ENCODE data around the gene LINC01488.

Gene LINC01488

GRCh38 chr11:69479591-69480271 lies 1.7 kb upstream of the LINC01488 start:
- DNase-seq (ENCODE audit: low read depth, low spot score) = no peak

- no peak for DNase-seq (ENCODE audit: low read depth, low spot score)
These were observed 693 bp upstream of the LINC01488 start for GRCh38 chr11:69480547-69481392.

DNA sequence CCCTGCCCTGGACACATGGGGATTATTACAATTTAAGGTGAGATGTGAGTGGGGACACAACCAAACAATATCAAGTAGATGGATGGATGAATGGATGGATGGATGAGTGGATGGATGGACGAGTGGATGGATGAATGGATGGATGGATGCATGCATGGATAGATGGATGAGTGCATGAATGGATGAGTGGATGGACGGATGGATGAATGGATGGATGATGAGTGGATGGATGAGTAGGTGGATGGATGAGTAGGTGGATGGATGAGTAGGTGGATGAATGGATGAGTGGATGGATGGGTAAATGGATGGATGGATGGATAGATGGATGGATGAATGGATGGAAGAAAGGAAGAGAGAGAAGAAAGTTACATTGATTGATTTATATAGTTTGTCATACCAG lies 859 bp downstream of the LINC01488 start:
- DNase-seq (ENCODE audit: low read depth, low spot score) = no peak

DNA sequence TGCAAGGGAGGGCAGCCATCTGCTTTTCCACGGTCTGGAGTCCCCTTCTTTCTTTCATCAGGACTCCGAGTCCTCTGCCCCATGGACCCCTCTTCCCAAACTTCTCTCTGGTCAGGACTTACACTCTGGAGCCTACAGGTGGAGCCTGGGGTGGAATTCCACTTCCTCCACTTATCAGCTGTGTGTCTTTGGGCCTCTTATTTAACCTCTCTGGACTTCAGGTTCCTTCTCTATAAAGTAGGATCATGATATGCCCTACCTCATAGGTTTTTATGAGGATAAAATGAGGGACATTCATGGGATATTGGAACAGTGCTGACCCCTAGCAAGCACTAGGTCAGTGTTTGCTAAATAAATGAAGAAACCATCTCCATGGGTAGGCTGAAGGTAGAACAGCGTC lies 1.7 kb downstream of the LINC01488 start:
- DNase-seq (ENCODE audit: low read depth, low spot score) = no peak

GRCh38 chr11:69483691-69484426 lies 2.4 kb downstream of the LINC01488 start:
- no peak for DNase-seq (ENCODE audit: low read depth, low spot score)

DNA sequence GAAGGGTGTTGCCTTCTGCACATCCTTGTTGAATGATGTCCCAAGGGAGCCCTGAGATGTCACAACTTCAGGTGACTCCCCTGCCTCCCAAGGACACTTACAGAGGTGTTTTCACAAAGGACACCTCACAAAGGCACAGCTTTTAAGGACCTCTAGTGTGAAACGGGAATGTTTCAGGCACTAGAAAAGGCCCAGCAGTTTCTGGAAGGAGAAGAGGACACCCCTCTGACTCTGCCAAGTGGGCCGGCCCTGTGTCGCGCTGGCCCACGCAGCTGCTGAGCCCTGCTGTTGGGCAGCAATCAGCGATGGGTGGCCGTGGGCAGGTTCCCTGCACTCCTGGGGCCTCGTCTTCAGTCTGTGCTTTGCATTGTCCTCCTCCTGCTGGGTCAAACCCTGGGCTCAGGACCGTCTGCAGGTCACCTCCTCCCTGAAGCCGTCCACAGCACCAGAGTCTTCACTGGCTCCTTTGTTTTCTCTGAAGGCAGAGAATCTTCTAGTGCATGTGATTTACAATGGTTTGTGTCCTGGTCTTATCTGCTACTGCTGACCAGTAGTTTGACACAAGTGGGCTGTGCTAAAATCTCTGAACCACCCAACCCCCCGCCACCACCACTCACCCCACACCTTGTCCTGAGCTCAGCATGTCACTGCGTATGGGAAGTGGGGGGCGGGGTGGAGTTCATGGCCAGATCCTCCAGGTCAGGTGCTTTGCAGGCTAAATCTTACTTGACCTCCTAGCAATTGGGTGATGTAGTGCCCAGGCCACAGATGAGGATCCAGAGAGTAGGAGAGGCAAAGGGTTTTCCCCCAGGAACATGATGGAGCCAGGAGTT lies 3.2 kb downstream of the LINC01488 start:
- no peak for DNase-seq (ENCODE audit: low read depth, low spot score)

- no peak for DNase-seq (ENCODE audit: low read depth, low spot score)
These were observed 4.0 kb downstream of the LINC01488 start for GRCh38 chr11:69485337-69486041.

- DNase-seq (ENCODE audit: low read depth, low spot score) = no peak
These were observed 4.8 kb downstream of the LINC01488 start for GRCh38 chr11:69486056-69486772.

DNA sequence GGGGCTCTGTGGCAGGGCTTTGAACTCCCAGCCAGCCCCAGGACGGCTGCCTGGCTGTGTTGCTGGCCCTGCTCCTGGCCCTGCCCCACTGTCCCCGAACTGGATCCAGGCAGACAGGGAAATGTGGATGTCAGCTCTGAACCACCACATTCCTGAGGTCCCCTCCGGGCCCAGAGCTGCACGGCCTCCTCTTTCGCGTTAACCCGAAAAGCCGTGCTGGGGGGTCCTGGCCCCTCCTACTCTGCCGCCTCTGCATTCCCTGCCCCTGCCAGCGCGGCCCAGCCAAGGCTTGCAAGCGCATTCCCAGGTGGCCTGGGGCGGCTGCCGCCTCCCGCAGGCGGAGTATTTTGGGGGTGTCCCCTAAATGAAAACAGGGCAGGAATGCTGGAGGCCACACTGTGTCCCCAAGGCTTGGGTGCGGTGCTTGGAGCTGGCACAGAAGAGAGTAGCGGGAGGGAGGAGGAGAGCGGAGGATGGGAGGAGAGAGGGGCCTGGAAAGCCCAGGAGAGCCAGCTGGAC lies 5.4 kb downstream of the LINC01488 start:
- DNase-seq (ENCODE audit: low read depth, low spot score) = no peak

- no peak for DNase-seq (ENCODE audit: low read depth, low spot score)
These were observed 5.9 kb downstream of the LINC01488 start for GRCh38 chr11:69487391-69487790.

DNA sequence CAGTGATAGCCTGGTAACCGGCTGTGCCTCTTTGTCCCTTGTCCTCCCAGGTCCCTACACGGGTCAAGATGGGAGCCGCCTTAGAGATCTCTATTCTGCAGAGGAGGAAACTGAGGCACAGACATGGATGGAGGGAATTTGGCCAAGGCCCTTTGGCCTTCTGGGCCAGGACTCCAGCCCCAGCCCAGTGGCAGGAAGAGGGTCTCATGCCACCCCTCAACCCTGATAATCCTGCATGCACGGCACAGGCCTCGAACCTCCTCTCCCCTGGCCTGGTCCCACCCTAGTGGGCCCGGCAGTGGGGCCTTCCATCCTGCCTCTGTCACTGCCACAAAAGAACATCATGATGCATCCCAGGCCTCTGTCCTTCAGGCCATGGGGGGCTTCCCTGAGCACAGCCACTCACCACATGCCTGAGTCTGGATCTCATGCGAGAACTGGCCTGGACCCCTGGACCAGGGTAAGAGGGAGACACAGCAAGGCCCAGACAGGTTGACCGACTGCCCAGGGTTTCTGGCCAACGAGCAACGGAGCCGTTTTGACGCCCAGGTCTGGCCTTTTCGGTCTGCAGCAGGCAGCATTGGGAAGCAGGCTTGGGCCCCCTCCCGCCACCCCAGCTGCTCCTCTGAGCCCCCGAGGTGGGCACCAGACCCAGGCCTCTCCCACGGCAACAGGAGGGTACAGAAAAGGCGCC lies 6.5 kb downstream of the LINC01488 start:
- DNase-seq (ENCODE audit: low read depth, low spot score) = no peak

DNA sequence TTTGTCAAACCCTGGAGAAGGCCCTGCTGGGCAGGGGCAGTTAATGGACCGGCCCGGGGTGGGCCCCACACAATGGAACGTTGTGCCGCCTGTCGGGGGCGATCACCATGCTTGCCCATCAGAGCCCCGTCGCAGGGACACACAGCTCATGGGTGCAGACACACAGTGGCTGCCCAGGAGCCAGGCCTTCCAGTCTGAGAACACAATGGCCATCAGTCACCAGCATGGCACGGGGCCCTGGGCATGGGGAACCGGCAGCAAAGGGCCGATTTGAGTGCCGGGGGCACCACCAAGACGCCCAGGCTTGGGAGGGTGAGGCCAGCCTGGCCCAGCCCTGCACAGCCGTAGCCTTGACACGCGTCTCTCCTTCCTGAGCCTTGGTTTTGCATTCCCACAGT lies 7.1 kb downstream of the LINC01488 start:
- DNase-seq (ENCODE audit: low read depth, low spot score) = no peak

DNA sequence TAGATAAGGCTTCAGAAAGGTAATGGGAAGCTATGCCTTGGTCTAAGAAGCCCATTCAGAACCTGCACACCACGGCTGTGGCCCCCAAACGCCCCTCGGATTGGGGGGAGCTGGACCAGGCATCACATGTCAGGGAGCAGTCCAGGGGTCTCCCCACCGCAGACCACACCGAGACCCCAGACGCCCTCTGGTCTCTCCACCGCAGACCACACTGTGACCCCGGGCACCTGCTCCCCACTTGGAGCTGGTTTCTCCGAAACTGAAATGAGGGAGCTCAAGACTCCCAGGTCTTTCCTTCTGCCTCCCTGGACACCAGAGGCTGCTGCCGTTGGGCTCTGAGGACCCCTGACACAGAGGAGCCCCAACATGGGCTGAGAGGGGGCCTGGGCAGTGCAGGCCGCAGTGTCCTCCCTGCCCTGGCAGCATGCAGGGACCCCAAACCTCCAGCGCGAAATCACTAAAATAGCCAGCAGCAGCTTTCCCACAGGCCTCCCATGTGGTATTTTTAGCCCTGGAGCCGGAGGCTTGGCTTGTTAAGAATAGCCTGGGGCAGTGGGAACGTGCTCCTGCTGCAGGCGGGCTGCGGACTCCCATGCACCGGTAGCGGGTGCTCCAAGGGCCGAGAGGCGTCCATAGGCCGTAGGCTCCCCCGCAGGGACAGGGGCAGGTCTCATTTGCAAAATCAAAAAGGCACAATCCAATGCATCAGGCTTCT lies 7.7 kb downstream of the LINC01488 start:
- DNase-seq (ENCODE audit: low read depth, low spot score) = no peak

- DNase-seq (ENCODE audit: low read depth, low spot score) = no peak
These were observed 8.4 kb downstream of the LINC01488 start for GRCh38 chr11:69489746-69490365.

- no peak for DNase-seq (ENCODE audit: low read depth, low spot score)
These were observed 9.1 kb downstream of the LINC01488 start for GRCh38 chr11:69490516-69490915.

DNA sequence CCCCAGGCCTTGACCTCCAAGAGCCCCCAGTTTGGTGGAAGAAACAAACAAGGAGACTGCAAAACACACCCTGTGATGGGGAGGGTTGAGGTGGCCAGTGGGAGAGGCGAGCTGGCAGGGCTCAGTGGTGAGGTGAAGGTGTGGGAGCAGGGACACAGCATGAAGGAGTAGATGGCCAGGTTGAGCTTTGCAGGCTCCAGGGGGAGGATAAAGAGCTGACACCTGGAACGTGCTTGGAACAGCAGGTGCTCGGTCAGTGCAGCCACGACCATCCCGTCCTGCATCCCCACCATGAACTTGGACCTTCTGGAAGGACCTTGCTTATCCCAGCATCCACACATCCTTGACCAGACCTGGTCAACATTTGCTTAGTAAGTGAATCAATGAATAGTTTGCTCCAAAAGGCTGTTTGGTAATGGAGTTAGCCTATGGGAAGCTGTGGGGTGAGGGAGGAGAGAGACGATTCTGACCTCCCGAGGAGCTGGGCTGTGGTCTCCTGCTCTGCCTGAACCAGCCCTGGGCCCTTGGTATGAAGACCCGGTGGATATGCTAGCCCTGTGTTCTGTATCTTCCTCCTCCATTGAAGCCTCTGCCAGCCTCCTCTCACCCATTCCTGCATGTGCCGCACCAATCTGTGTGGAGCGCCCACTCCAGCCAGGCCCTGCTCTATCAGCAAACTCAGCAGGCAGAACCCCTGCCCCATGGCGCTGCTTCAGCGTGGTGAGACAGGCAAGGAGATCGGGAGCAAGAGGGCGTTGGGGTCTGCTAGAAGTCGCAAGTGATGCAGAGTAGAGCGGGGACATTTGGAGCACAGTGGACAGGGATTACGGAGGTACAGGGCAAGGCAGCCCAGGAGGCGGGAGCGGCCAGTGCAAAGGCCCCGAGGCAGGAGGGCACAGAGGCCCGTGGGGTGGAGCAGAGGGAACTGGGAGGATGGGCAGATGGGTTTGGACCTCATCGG lies 9.9 kb downstream of the LINC01488 start:
- no peak for DNase-seq (ENCODE audit: low read depth, low spot score)

Data from iPS DF 19.7 (cell line).